Loucy (cell line): ENCODE results near the gene IRF1.
"Not testable (repeated sequence)": the region's sequence is repeated elsewhere in the genome, so short reads cannot be mapped to it uniquely, and the experiment has no call there.

Experiments
- H2AFZ ChIP-seq: fragments of 200-600 bp; sonication (generic); 2 replicates; pipeline ENCODE4 v1.6.0; 2016; ENCODE audit warnings: antibody characterized with exemption, mild to moderate bottlenecking, low read length, moderate library complexity
- H3F3A ChIP-seq: fragments of 200-600 bp; 2 replicates; pipeline ENCODE4 v1.6.0; 2016; ENCODE audit warnings: antibody characterized with exemption, low read depth, mild to moderate bottlenecking
- H3K27me3 ChIP-seq: fragments of 200-600 bp; sonication (generic); 2 replicates; pipeline ENCODE4 v1.6.1; 2014; ENCODE audit warnings: low read length, mild to moderate bottlenecking; ENCODE audit not compliant: insufficient read depth, poor library complexity, severe bottlenecking
- H3K36me3 ChIP-seq: fragments of 200-600 bp; sonication (generic); 2 replicates; pipeline ENCODE4 v1.6.1; 2016; ENCODE audit warnings: low read length; ENCODE audit not compliant: insufficient read depth
- H3K4me1 ChIP-seq: fragments of 200-600 bp; sonication (generic); 2 replicates; pipeline ENCODE4 v1.5.1; 2014; ENCODE audit warnings: low read length, mild to moderate bottlenecking; ENCODE audit not compliant: insufficient read depth, poor library complexity, severe bottlenecking
- H3K4me2 ChIP-seq: fragments of 200-600 bp; sonication (generic); 2 replicates; pipeline ENCODE4 v1.6.0; 2014; ENCODE audit warnings: antibody characterized with exemption, low read length, low read depth, mild to moderate bottlenecking; ENCODE audit not compliant: poor library complexity, severe bottlenecking
- H3K4me3 ChIP-seq: fragments of 200-600 bp; sonication (generic); 2 replicates; pipeline ENCODE4 v1.5.1; 2014; ENCODE audit warnings: low read length, mild to moderate bottlenecking, mixed read lengths; ENCODE audit not compliant: poor library complexity, severe bottlenecking
- H3K79me2 ChIP-seq: fragments of 200-600 bp; sonication (generic); 2 replicates; pipeline ENCODE4 v1.6.1; 2014; ENCODE audit warnings: low read length; ENCODE audit not compliant: insufficient read depth
- H3K9ac ChIP-seq: fragments of 200-600 bp; sonication (generic); 2 replicates; pipeline ENCODE4 v1.6.0; 2014; ENCODE audit warnings: mild to moderate bottlenecking, low read depth, low read length, moderate library complexity; ENCODE audit not compliant: poor library complexity, severe bottlenecking
- H3K9me2 ChIP-seq: fragments of 200-600 bp; sonication (generic); replicated peaks from 2 replicates; pipeline ENCODE4 v1.6.1; 2016; ENCODE audit warnings: low read depth, low read length, mixed read lengths
- H3K9me3 ChIP-seq: fragments of 200-600 bp; sonication (generic); 2 replicates; pipeline ENCODE4 v1.6.1; 2014; ENCODE audit warnings: mild to moderate bottlenecking, antibody characterized with exemption, low read length, low read depth; ENCODE audit not compliant: insufficient read depth
- H4K20me1 ChIP-seq: fragments of 200-600 bp; sonication (generic); 2 replicates; pipeline ENCODE4 v1.6.0; 2014; ENCODE audit warnings: antibody characterized with exemption, low read length, mild to moderate bottlenecking; ENCODE audit not compliant: insufficient read depth, poor library complexity, severe bottlenecking
- CTCF ChIP-seq: fragments of 200-600 bp; sonication (generic); conservative IDR thresholded peaks from 2 replicates; pipeline ENCODE4 v1.5.1; 2014; ENCODE audit warnings: mild to moderate bottlenecking, antibody characterized with exemption, low read length
- EZH2phosphoT487 ChIP-seq: fragments of 200-600 bp; IDR thresholded peaks from 2 replicates; pipeline ENCODE4 v1.6.1; 2018; ENCODE audit warnings: antibody characterized with exemption, mild to moderate bottlenecking, moderate library complexity, borderline replicate concordance

Gene IRF1

GRCh38 chr5:132526974-132527564 lies 36.5 kb upstream of the IRF1 start:
- Histone ChIP-seq H3K4me1 (peaks cover 18% of the 10 kb centered on the region), H2AFZ (peak overlapping the region; percentile 87; the same call in 1 of the 2 replicates), H3K9me3 (no peaks in the 10 kb centered on the region), H3K27me3 (no peaks in the 10 kb centered on the region), H3K9me2 (no peaks in the 10 kb centered on the region), H4K20me1 (no peaks in the 10 kb centered on the region), H3K4me3 (peak overlapping the region; percentile 68), H3K4me2 (peak overlapping the region; percentile 61), H3K36me3 (no peaks in the 10 kb centered on the region), H3K79me2 (no peaks in the 10 kb centered on the region), H3K9ac (peak overlapping the region; percentile 30), H3F3A (no peaks in the 10 kb centered on the region)
- TF ChIP-seq EZH2phosphoT487 (no peak), CTCF (no peak)

- Histone ChIP-seq H2AFZ (peak overlapping the region; percentile 87), H3K4me1 (peaks cover 15% of the 10 kb centered on the region), H3K9ac (peak overlapping the region; percentile 30), H3K36me3 (no peaks in the 10 kb centered on the region), H3K27me3 (no peaks in the 10 kb centered on the region), H3K4me3 (peak overlapping the region; percentile 68), H3F3A (no peaks in the 10 kb centered on the region), H3K9me2 (no peaks in the 10 kb centered on the region), H3K4me2 (peak overlapping the region; percentile 61), H3K79me2 (no peaks in the 10 kb centered on the region), H3K9me3 (no peaks in the 10 kb centered on the region), H4K20me1 (no peaks in the 10 kb centered on the region)
- TF ChIP-seq CTCF (peak; percentile 84), EZH2phosphoT487 (no peak)
Measured at GRCh38 chr5:132526290-132526973, 35.9 kb upstream of the IRF1 start.

- Histone ChIP-seq H3K9me3 (no peaks in the 10 kb centered on the region), H3K27me3 (no peaks in the 10 kb centered on the region), H3F3A (no peaks in the 10 kb centered on the region), H3K9me2 (no peaks in the 10 kb centered on the region), H3K36me3 (no peaks in the 10 kb centered on the region), H4K20me1 (no peaks in the 10 kb centered on the region), H2AFZ (no peak overlapping the region), H3K4me1 (peaks cover 9% of the 10 kb centered on the region), H3K4me2 (no peak overlapping the region), H3K9ac (no peak overlapping the region), H3K79me2 (no peaks in the 10 kb centered on the region), H3K4me3 (no peak overlapping the region)
- TF ChIP-seq CTCF: no peak
- no peak for TF ChIP-seq EZH2phosphoT487
Measured at GRCh38 chr5:132525299-132525724, 34.7 kb upstream of the IRF1 start.

GRCh38 chr5:132524877-132525276 lies 34.3 kb upstream of the IRF1 start:
- H3K9me3 ChIP-seq, H2AFZ ChIP-seq, H3K4me3 ChIP-seq, H3K36me3 ChIP-seq, H3K4me1 ChIP-seq, H3K79me2 ChIP-seq, H3K4me2 ChIP-seq, H4K20me1 ChIP-seq, H3K9ac ChIP-seq, H3K27me3 ChIP-seq, H3F3A ChIP-seq, H3K9me2 ChIP-seq: not testable (repeated sequence)

- not testable (repeated sequence) for H3K4me1 ChIP-seq, H3K4me2 ChIP-seq, H3K36me3 ChIP-seq, H3K27me3 ChIP-seq, H3K9ac ChIP-seq, H4K20me1 ChIP-seq, H3K79me2 ChIP-seq, H2AFZ ChIP-seq, H3F3A ChIP-seq, H3K9me2 ChIP-seq, H3K9me3 ChIP-seq, H3K4me3 ChIP-seq
Measured at GRCh38 chr5:132522067-132522466, 31.5 kb upstream of the IRF1 start.
